ENCODE data around the gene BCO1.

BCO1 gene

DNA sequence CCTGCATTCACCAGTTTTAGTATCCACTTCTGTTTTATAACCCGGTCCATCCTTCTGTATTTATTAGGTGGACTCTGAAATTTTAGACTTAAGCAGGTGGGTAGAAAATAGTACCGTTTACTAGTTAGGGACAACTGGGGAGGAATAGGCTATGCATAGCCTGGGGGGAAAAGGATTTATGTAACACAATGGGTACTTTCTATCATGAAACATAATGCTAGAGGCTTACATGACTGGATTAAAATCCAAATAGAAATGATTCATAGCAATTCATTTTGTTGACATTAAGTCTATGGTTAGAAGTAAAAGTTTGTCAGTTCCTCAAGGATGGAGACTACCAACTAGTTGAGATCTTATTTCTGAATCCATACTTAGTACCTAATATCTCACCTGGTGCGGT, 94.9 kb downstream of the BCO1 start:
- TF ChIP-seq, protein P1, sequence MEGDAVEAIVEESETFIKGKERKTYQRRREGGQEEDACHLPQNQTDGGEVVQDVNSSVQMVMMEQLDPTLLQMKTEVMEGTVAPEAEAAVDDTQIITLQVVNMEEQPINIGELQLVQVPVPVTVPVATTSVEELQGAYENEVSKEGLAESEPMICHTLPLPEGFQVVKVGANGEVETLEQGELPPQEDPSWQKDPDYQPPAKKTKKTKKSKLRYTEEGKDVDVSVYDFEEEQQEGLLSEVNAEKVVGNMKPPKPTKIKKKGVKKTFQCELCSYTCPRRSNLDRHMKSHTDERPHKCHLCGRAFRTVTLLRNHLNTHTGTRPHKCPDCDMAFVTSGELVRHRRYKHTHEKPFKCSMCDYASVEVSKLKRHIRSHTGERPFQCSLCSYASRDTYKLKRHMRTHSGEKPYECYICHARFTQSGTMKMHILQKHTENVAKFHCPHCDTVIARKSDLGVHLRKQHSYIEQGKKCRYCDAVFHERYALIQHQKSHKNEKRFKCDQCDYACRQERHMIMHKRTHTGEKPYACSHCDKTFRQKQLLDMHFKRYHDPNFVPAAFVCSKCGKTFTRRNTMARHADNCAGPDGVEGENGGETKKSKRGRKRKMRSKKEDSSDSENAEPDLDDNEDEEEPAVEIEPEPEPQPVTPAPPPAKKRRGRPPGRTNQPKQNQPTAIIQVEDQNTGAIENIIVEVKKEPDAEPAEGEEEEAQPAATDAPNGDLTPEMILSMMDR (conservative IDR thresholded peaks at IDR 0.05): no peak
- H3K27ac ChIP-seq: no peak overlapping the region

DNA sequence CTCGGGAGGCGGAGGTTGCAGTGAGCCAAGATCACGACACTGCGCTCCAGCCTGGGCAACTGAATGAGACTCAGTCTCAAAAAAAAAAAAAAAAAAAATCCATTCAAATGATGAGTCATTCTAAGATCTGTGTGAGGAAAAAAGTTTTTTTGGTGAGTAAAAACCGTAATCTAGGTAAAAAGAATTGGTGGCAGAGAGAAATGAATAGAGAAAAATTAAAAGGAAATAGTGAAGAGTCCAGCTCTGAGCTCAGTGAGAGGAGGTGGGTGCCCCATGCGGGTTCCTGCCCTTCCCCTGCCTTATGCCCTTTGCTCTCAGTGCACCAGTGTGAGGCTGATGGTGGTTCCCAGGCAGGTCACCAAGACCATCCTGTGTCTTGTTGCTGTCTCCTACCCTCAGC, 97.2 kb downstream of the BCO1 start:
- H3K27ac ChIP-seq: no peak overlapping the region
- TF ChIP-seq, protein P1 (conservative IDR thresholded peaks at IDR 0.05): no peak

DNA sequence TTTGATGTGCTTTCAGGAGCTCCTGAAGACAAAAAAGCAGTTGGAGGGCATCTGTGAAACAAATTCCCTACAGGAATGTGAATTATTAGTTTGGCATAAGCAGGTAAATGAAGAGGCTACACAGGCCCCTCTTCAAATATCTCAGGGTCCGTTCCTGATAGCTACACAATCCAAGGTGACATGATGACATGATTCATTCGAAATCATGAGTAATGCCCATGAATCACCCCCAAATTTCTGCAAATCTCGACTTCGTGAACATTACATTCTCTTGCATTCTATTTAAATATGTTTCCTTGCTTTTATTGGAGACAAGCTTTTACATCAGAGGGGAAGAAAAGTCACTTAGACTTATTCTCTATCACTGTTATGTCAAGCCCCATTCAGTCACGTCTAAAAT, 98.6 kb downstream of the BCO1 start:
- H3K27ac ChIP-seq: no peak overlapping the region
- TF ChIP-seq, protein P1 (conservative IDR thresholded peaks at IDR 0.05): no peak

All from VCaP (cell line).